HepG2 (cell line): ENCODE results near the gene KIAA0319L.

Source experiments
- ATAD3A ChIP-seq: sonication (generic); formaldehyde crosslinking; IDR thresholded peaks from 2 replicates; pipeline ENCODE4 v1.4.0; 2020; ENCODE audit warnings: missing genetic modification reagents
- EP300 ChIP-seq, 3 experiments: sonication (generic) in 1 of 3; formaldehyde crosslinking in 1 of 3; IDR thresholded peaks; 2 replicates each; pipeline versions ENCODE4 v1.5.1 to v1.6.1; 2011 to 2020; ENCODE audit warnings: low read depth in 2 of 3, low read length in 2 of 3, borderline replicate concordance in 1 of 3, improper control_type of control experiment in 1 of 3, mild to moderate bottlenecking in 1 of 3, missing genetic modification reagents in 1 of 3, moderate library complexity in 1 of 3
- NFE2L2 ChIP-seq: fragments of 150-350 bp; IDR thresholded peaks from 2 replicates; pipeline ENCODE4 v1.6.1; 2014; ENCODE audit warnings: low read length
- RXRA ChIP-seq: sonication (generic); formaldehyde crosslinking; IDR thresholded peaks from 2 replicates; pipeline ENCODE4 v1.5.1; 2020; ENCODE audit warnings: missing genetic modification reagents
- SNRNP70 ChIP-seq: fragments of 200-400 bp; formaldehyde crosslinking; IDR thresholded peaks from 2 replicates; pipeline ENCODE4 v1.6.1; 2017; ENCODE audit warnings: mild to moderate bottlenecking, low read depth, low read length, moderate library complexity
- TCF12 ChIP-seq, 2 experiments: fragments of 450-650 bp in 1 of 2; sonication (generic) in 1 of 2; formaldehyde crosslinking in 1 of 2; IDR thresholded peaks; 2 replicates each; pipeline versions ENCODE4 v1.6.1 to v1.8.0; 2017 to 2022; ENCODE audit warnings: antibody characterized with exemption in 1 of 2, mild to moderate bottlenecking in 1 of 2, missing genetic modification reagents in 1 of 2, moderate library complexity in 1 of 2

- TF ChIP-seq RXRA (CRISPR knock-in tag) (no peak), ATAD3A (CRISPR knock-in tag) (no peak), EP300 (IDR thresholded peaks at IDR 0.05; ENCODE audit: low read depth in 2 of 2, low read length in 2 of 2) (no peak), EP300 (CRISPR knock-in tag; IDR thresholded peaks at IDR 0.05; ENCODE audit: borderline replicate concordance) (no peak), SNRNP70 (no peak), TCF12 (IDR thresholded peaks at IDR 0.05) (no peak), TCF12 (CRISPR knock-in tag; IDR thresholded peaks at IDR 0.05) (no peak), NFE2L2 (no peak)
Measured at GRCh38 chr1:35572296-35572695, 15.1 kb upstream of the KIAA0319L start.
